Activated T-cell treated with anti-CD3 and anti-CD28 coated beads, Interleukin-2, amount 50 U/mL, for 48 hours (primary cell): Measurements from ENCODE around the gene FOXL3.
"Not testable (repeated sequence)": the region's sequence is repeated elsewhere in the genome, so short reads cannot be mapped to it uniquely, and the experiment has no call there.

ENCODE experiments used
- DNase-seq, 2 experiments: peaks; one replicate each; pipeline ENCODE4 v3.0.0-alpha.2; 2020

The FOXL3 gene

DNA sequence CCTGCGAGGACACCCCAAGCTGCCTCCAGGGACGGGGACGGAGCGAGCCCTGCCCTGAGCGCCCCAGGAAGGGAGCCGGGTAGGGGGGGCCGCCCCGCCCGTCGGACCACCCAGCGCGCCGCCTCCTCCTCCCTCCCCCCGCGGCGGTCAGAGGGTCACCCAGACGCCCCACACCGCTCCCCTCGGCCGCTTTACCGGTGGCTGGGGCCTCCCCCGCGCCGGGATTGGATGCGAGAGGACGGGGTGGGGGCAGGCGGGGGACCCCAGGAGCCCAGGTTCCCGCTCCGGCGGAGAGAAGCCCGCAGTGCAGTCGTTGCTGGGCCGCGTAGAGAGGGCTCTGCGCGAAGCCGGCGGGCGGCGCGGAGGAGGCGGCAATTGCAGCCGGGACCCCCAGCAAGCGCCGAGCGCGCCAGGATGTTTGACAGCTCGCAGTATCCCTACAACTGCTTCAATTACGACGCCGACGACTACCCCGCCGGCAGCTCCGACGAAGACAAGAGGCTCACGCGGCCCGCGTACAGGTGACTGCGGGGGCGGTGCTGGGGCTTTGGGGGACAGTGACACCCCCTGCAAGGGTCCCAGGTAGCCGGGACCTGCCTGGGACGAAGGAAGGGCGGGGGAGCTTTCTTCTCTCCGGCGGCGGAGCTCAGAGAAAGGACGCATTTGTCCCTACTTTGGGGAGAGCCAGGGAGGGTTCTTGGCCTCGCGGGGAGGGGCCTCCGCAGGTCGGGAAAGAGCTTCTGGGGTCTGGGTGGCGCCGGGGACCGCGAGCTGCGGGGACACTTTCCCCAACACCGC lies at the start of gene FOXL3:
TSS of gene FOXL3 (plus strand) at position 415 of the 798 bp plus-strand sequence. CDS start at position 415, 0 bp downstream.
- no peak for DNase-seq

DNA sequence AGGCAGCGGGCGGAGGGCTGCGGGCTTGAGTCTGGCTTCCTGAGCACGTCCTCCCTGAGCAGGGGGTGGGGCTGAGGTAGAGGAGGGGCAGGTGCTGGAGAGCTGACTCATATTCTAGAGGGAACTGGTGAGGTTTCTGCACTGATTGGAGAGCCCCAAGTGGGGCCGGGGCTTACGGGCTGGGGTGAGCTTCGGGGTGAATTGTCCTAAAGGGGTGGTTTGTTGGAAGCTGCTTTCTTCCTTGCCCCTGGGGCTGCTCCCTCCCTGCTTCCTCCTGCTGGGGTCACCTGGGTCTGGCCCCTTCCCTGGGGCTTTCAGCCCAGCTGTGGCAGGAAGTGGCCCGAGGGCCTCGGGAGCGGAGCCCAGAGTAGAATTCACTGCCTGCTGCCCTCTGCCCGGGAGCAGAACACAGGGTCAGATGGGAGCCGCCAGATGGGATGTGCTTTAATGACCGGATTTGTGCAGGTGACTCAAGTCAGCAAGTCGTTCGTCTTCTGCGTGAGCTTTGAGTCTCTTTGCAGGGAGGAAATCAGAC lies 49.0 kb upstream of the FOXL3 start:
- peak in 1 of 2 experiments; percentile 29 for DNase-seq

DNA sequence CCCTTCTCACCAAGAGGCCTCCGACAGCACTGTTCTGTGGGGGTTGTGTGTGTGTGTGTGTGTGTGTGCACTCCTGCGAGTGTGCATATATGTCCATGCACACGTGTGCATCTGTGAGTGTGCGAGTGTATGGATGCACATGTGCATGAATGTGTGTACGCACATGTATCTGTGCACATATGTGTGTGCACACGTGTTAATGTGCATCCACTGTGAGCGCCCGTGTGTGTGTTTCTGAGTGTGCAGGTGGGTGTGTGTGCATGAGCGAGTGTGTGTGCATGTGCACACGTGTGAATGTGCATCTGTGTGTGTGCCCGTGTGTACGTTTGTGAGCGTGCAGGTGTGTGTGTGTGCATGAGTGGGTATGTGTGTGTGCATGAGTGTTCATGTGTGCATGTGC lies 48.5 kb upstream of the FOXL3 start:
- DNase-seq = no peak

DNA sequence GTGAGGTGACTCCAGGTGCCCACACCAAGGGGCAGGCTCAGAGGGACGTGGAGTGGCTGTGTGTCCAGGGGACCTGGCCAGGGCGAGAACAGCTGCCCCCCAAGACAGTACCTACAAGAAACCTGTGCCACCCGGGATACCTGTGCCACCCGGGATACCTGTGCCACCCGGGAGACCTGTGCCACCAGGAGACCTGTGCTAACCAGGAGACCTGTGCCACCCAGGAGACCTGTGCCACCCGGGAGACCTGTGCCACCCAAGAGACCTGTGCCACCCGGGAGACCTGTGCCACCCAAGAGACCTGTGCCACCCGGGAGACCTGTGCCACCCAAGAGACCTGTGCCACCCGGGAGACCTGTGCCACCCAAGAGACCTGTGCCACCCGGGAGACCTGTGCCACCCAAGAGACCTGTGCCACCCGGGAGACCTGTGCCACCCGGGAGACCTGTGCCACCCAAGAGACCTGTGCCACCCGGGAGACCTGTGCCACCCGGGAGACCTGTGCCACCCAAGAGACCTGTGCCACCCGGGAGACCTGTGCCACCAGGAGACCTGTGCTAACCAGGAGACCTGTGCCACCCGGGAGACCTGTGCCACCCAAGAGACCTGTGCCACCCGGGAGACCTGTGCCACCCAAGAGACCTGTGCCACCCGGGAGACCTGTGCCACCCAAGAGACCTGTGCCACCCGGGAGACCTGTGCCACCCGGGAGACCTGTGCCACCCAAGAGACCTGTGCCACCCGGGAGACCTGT lies 47.0 kb upstream of the FOXL3 start:
- DNase-seq = not testable (repeated sequence)

DNA sequence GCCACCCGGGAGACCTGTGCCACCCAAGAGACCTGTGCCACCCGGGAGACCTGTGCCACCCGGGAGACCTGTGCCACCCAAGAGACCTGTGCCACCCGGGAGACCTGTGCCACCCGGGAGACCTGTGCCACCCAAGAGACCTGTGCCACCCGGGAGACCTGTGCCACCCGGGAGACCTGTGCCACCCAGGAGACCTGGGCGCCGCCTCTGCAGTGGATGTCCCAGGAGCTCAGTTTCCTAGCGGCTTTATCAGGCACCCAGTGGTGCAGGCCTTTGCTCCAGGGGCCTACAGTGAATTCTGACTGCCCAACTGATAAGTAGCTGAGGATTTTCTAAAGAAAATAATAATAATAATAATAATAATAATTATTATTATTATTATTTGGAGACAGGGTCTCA lies 46.4 kb upstream of the FOXL3 start:
- DNase-seq = not testable (repeated sequence)

DNA sequence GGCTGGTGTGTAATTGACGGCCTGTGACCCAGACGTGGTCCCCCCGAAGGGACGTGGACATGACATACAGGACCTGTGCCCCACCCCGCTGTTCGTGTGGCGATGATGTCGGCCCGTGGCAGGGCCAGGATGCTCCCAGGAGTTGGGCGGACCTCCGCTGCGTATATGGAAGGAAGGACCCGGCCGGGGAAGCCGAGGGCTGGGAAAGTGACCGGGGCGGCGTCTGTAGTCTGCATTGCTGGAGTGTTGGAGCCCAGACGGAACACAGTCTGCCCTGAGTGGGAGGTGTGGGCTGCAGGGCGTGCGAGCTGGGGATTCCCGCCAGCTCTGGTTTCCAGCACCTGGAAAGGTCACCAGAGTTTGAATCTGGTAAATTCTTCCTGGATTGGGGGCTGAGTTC lies 45.0 kb upstream of the FOXL3 start:
- no peak for DNase-seq

DNA sequence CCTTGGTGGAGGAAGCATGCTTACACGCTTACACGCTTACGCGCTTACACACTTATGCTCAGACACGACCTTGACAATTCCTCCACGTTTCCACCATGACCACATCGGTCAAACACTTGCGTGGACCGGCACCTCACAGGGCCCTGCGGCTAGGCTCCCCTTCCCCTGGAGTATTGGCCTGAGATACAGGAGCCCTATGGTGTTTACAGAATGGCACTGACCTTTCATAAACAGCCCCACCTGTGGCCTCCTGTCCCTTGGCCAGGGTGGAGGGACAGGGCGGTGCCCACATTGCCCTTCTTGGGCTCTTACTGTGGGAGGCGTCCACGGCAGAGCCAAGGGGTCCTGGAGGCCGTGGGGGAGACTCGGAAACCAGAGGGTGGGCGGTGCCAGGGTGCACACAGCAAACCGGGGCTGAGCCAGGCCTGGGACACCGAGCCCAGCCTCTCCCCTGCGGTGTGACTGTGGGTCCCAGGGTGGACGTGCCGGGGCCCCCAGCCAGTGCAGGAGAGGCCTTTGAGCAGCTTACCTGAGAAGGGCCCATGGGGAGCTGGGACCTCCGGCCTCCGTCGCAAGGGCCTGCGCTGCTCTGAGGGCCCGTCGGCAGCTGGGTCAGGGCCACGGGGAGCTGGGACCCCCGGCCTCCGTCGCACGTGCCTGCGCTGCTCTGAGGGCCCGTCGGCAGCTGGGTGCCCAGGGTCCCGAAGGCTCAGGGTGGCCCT lies 44.2 kb upstream of the FOXL3 start:
- DNase-seq = no peak

DNA sequence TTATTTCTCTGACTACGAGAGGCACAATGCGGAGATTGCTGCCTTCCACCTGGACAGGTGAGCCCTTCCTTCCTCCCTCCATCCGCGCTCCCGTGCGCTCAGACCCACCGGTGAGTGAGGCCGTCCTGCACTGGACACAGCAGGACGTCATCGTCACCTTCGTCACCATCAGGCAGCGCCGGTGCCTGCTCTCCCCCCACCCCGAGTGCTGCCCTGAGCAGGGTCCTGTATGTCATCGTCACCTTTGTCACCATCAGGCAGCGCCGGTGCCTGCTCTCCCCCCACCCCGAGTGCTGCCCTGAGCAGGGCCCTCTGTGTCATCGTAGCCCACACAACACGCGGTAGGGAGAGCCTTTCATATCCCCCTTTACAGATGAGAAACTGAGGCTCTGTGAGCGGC lies 43.5 kb upstream of the FOXL3 start:
- DNase-seq = no peak

DNA sequence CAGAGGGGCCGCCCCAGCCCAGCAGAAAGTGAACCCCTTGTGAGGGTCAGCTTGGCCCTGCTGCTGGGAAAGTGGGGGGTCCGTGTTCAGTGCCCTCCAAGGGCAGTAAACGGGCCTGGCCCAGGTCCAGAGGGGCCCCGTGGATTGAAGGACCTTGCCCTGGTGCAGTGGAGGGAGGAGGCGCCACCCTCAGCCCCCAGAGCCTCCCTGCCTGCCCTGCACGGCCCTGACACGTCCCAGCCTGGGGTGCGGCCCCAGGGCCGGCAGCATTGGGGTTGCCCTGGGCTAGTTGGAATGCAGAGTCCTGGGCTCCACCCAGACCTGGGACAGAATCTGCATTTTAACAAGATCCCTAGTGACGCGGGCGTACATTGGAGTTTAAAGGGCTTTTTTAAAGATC lies 42.8 kb upstream of the FOXL3 start:
- DNase-seq = no peak

DNA sequence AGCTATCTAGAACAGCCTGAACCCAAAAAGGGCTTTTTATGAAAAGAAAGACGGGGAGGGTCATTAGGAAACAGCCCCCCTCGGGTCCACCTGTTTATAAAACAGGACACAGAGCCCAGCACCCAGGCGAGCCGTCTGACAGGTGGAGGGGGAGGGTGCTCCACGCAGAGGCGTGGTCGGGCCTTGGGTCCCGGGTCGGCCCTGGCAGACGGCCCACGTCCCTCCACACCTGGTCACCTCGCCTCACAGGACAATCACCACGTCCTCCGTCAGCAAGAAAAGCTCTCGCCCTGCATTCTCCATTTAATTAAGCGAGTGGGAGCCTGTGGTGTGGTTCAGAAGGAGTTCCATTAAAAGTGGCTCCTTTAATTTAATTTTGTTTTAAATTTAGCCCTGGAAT lies 42.3 kb upstream of the FOXL3 start:
- DNase-seq = no peak

DNA sequence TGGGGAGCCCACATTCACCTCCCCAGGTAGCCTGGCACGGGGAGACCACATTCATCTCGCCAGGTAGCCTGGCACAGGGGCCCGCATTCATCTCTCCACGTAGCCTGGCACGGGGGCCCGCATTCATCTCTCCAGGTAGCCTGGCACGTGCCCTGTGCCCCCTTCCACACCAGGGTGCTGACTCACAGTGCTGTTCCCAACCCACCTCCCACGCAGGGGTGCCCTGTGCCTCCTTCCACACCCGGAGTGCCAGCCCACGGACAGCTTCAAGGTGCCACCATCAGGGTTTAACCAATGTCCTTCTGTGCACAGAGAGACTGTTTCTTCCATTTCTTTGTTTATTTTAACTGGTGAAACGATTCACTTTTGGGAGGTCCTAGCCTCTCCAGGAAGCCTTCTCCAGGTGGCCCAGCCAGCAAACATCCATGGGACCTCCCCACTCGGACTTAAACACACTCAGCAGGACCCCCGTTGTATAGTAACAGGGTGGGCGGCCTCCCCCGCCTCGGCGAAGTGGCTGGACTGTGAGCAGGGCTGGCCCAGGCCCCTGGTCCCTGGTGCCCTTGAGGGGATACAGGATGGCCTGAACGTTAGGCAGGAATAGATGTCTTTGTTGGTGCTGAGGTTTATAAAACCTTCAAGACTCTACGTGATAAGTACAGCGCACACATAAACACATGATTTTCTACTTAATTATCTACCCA lies 41.1 kb upstream of the FOXL3 start:
- no peak for DNase-seq

DNA sequence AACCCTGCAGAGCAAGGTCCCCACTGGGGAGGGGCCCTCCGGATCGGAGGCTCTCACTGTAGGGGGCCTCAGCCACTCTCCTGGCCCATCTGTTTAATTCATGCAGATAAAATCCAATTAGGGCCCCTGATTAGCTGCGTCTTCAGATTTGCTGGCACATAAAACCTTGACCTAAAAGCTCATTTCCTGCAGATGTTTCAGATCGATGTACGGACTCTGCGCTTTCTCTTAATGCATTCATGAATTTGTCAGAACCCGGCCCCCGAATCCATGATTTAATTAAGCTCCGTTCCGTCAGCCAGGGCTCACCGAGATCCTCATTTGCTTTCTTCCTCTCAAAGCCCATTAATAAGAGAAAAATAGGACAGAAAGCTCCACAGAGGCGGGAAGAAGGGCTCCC lies 40.0 kb upstream of the FOXL3 start:
- no peak for DNase-seq

DNA sequence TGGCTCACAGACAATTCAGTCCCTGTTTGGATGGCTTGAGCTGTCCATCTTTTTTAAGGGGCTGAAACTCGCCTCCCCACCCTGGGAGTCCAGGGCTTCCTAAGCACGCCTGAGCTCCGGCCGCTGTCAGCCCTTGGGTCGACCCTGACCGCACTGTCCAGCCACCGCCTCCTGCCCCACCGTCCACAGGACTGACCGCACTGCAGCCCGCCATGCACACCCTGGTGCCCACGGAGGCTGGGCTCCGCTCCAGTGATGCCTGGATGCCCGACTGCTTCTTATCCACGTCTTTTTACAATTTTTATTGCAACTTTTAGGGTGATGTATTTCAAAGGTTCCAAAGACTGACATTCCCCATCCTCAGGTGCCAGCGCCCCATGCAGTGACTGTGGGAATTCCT lies 39.4 kb upstream of the FOXL3 start:
- no peak for DNase-seq

DNA sequence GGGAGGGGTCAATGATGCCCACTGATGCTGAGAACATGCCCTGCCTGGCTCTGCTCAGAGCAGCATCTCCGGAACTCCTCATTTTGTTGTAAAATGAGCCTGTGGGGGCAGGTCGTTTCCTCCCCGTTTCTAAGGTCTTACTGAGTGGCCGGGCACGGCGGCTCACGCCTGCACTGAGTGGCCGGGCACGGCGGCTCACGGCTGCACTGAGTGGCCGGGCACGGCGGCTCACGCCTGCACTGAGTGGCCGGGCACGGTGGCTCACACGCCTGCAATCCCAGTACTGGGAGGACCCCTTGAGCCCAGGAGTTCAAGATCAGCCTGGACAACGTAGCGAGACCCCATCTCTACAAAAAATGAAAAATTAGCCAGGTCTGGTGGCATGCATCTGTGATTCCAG lies 39.0 kb upstream of the FOXL3 start:
- no peak for DNase-seq

DNA sequence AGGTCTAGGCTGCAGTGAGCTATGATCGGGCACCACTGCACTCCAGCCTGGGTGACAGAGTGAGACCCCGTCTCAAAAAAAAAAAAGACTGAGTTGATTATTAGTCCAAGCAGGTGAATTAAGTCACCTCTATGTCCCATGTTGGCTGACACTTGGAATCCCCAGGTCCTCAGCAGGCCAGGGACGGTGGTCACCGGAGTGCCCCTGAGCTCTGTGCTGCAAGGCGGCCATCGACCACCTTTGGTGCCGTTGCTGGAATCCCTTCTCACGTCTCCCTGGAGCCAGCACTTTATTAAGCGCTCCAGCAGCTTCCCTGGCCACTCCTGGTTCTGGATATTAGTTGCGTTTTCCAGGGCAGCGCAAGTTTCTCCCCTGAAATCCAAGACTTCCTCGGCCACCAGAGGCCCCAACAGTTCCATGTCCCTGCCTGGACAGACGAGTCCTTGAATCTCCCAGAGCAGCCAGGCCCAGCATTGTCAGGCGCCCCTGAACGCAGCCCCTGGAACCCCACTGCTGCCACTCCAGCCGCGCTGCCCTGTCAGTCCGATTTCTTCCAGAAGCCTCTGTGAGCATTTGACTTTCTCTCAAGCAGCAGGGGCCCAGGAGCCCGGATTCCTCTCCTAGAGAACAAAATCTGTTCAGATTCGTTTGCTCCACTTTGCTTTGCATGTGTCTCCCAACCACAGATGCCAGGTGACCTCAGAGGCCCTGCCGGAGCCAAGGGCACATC lies 38.4 kb upstream of the FOXL3 start:
- DNase-seq = no peak

DNA sequence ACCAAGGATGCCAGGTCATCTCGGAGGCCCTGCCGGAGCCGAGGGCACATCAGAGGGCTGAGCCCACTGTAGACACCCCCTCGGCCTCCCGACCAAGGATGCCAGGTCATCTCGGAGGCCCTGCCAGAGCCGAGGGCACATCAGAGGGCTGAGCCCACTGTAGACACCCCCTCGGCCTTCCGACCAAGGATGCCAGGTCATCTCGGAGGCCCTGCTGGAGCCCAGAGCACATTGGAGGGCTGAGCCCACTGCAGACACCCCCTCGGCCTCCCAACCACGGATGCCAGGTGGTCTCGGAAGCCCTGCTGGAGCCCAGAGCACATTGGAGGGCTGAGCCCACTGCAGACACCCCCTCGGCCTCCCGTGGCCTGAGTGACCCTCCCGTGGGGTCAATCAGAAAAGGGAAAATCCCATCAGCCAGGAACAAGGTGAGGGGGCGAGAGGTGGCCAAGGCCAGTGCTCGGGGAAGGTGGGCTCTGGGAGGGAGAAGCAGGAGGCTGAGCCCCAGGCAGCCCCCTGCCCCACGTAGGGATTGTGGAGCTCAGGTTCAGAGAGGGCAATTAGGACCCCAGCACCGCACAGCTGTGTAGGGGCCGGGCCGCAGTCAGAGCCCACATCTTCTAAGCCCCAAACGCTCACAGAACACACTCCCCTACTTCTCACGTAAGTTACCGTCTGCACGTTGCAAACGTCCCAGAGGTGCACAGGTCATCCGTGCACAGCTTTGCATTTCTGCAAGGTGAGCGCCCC lies 37.6 kb upstream of the FOXL3 start:
- DNase-seq = no peak

DNA sequence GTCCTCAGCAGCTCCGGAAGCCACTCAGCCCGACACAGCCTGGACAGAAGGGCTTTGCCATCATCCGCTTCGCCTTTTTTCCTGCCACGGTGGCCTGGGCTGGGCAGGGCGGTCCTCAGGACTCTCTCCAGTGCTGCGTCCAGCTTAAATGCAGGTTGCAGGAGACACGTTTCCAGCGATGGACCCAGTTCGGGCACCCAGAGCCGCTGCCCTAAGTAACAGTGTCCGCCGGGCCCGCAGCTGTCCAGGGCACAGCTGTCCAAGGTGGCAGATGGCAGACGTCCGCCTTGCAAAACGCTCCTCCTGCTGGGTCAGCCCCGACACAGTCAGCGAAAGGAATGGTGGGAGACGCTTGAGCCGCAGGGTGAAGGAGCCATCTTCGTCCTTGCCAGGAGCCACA lies 37.0 kb upstream of the FOXL3 start:
- DNase-seq = no peak

DNA sequence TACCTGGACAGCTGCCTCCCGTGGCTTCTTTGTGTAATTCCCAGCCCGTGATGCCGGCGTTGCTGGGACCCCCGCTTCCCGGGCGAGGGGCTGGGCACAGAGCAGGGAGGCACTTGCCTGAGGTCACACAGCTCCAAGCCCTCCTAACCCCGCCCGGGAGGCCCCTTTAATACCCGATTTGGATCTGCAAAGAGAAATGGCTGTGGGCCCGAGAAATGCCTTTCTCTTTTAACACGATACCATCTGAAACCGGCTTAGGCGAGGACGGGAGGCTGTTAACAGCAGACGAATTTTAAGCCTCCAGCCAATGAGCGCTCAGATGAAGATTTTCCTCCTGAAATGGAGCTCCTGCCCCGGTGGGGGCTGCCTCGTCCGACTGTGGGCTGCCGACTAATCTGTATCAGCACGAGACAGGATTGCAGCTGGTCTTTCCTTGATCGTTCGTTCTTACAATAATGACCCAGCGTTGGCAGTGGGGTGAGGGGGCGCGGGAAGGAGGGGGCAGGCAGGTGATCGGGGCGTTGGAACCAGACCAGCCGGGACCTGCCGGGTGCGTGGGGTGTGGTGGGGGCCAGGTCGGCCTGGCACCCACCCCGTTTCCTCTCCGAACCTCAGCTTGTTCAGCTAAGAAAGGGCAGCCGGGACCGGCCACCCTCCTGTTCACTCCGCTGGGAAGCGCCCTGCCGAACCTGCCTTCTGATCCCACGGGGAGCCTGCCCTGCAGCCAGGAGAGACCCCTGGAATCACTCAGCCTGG lies 36.2 kb upstream of the FOXL3 start:
- no peak for DNase-seq

DNA sequence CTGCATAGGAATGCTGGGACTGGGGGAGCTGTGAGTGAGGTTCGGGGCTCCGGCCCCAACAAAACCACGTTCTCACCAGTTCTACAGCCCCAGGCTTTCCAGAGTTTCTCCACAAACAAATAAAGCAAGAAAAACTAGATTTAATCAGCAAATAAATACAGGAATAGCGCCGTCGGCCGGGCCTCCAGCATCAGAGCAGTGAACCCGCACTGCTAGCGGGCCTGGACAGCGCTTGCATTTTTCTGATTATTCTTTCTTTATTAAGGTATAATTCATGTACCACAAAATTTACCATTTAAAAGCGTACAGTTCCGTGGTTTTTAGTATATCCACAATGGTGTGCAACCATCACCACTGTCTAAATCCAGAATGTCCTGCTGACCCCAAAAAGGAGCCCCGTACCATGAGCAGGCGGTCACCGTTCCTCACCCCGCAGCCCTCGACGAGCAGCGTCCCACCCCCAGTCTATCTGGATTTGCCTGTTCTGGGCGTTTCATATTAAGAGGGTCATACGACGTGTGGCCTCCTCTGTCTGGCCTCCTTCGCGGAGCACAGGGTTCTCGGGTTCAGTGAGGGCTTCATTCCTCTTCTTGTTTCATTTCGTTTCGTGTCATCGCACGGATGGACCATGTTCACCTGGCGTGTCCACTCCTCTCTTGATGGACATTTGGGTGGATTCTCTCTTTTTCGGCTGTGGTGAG lies 35.5 kb upstream of the FOXL3 start:
- DNase-seq = no peak

DNA sequence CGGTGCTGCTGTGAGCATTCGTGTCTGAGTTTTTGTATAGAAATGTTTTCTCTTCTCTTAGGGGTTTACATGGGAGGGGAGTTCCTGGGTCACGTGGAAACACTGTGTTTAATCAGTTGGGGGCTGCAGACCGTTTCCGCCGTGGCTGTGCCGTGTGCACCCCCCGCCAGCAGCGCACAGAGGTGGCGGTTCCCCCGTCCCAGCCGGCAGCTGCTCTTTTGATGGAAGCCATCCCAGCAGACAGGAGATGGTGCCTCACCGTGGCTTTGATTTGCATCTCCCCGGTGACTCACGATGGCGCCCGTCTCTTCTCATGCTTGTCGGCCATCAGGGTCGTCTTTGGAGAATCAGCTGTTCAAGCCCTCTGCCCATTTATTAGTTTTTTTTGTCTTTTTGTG lies 34.9 kb upstream of the FOXL3 start:
- no peak for DNase-seq
